H1 (cell line): ENCODE measurements around the gene PIM2. TPM values are rescaled to one million over a fixed set of nuclear protein-coding genes. Genes with fewer than 3 reads are reported as not detected.

Experiments
- CTCF ChIA-PET: fragments of 300-600 bp; sonication (Branson Sonifier 250); formaldehyde crosslinking; loops from one replicate; lab custom pipeline; 2021; ENCODE audit not compliant: partially characterized antibody; lab: Charles Lee
- POLR2A ChIA-PET: fragments of 300-600 bp; sonication (Branson Sonifier 250); formaldehyde crosslinking; loops from one replicate; lab custom pipeline; 2021; ENCODE audit warnings: inconsistent platforms; ENCODE audit not compliant: partially characterized antibody; lab: Charles Lee
- DNase-seq, 2 experiments: peaks; one replicate each; pipeline versions ENCODE4 v3.0.0 to v3.0.0-alpha.2; 2010 to 2022; ENCODE audit warnings: low spot score in 2 of 2, low read depth in 1 of 2, mixed read lengths in 1 of 2
- FAIRE-seq: peaks from 2 replicates; lab custom pipeline; 2011; peaks lifted over from hg19 to GRCh38; lab: Jason Lieb, UNC
- H2AFZ ChIP-seq: 2 replicates; pipeline ENCODE4 v1.8.1; 2012; ENCODE audit warnings: low read length, inconsistent platforms
- H2AK5ac ChIP-seq: 2 replicates; pipeline ENCODE4 v1.6.1; 2013; ENCODE audit warnings: low read depth, low read length
- H2BK120ac ChIP-seq: replicated peaks from 2 replicates; pipeline ENCODE3; 2013; ENCODE audit warnings: low read depth, low read length, inconsistent platforms
- H2BK12ac ChIP-seq: 2 replicates; pipeline ENCODE4 v1.6.1; 2013; ENCODE audit warnings: low read depth, low read length
- H2BK15ac ChIP-seq: 2 replicates; pipeline ENCODE4 v1.6.1; 2013; ENCODE audit warnings: low read length
- H2BK20ac ChIP-seq: 2 replicates; pipeline ENCODE4 v1.6.1; 2013; ENCODE audit warnings: low read length
- H2BK5ac ChIP-seq: 2 replicates; pipeline ENCODE4 v1.6.1; 2013; ENCODE audit warnings: low read depth, low read length
- H3K14ac ChIP-seq: 2 replicates; pipeline ENCODE4 v1.6.1; 2013; ENCODE audit warnings: inconsistent platforms; ENCODE audit not compliant: insufficient read length
- H3K18ac ChIP-seq: 2 replicates; pipeline ENCODE4 v1.6.1; 2013; ENCODE audit warnings: low read length; ENCODE audit errors: extremely low read depth
- H3K23ac ChIP-seq: 2 replicates; pipeline ENCODE4 v1.6.1; 2013; ENCODE audit warnings: inconsistent platforms; ENCODE audit not compliant: insufficient read length
- H3K23me2 ChIP-seq: 2 replicates; pipeline ENCODE4 v1.6.1; 2013; ENCODE audit warnings: low read depth, low read length
- H3K27ac ChIP-seq: 2 replicates; pipeline ENCODE4 v1.6.1; 2011; ENCODE audit warnings: low read depth, low read length, inconsistent platforms
- H3K27me3 ChIP-seq, 4 experiments: replicated peaks in 1 of 4; 1 replicate in 1 of 4; 2 replicates in 3 of 4; pipeline versions ENCODE4 v1.6.1 to v1.8.1; 2011 to 2013; ENCODE audit warnings: low read length in 3 of 4, mild to moderate bottlenecking in 3 of 4, inconsistent platforms in 2 of 4, mixed read lengths in 2 of 4, moderate library complexity in 1 of 4; ENCODE audit not compliant: control insufficient read depth in 3 of 4, insufficient read depth in 3 of 4; ENCODE audit errors: extremely low read depth in 1 of 4
- H3K36me3 ChIP-seq, 4 experiments: 2 replicates each; pipeline versions ENCODE4 v1.6.1 to v1.8.1; 2011 to 2013; ENCODE audit warnings: mild to moderate bottlenecking in 4 of 4, low read length in 3 of 4, moderate library complexity in 2 of 4, control low read depth in 1 of 4, inconsistent platforms in 1 of 4; ENCODE audit not compliant: insufficient read depth in 4 of 4, control insufficient read depth in 2 of 4
- H3K4ac ChIP-seq: replicated peaks from 2 replicates; pipeline ENCODE3; 2013; ENCODE audit warnings: low read length, low read depth, mixed read lengths, inconsistent platforms; ENCODE audit not compliant: insufficient read length
- H3K4me1 ChIP-seq, 4 experiments: replicated peaks in 1 of 4; 1 replicate in 1 of 4; 2 replicates in 3 of 4; pipeline versions ENCODE4 v1.6.1 to v1.8.1; 2011 to 2013; ENCODE audit warnings: low read length in 3 of 4, inconsistent platforms in 2 of 4, mixed read lengths in 1 of 4; ENCODE audit not compliant: insufficient read depth in 4 of 4, control insufficient read depth in 3 of 4
- H3K4me2 ChIP-seq, 2 experiments: 2 replicates each; pipeline versions ENCODE4 v1.6.1 to v1.8.1; 2011 to 2013; ENCODE audit warnings: low read depth in 2 of 2, low read length in 2 of 2, control low read depth in 1 of 2, inconsistent platforms in 1 of 2, mild to moderate bottlenecking in 1 of 2; ENCODE audit not compliant: insufficient read depth in 1 of 2
- H3K4me3 ChIP-seq, 4 experiments: fragments of 200-600, 300-600 bp in 1 of 4; sonication (generic), shearing (Covaris generic), sonication (Bioruptor Twin) in 1 of 4; 2 replicates each; pipeline versions ENCODE4 v1.5.1 to v1.8.1; 2011 to 2016; ENCODE audit warnings: low read length in 4 of 4, low read depth in 3 of 4, control low read depth in 2 of 4, inconsistent platforms in 2 of 4, mild to moderate bottlenecking in 2 of 4, mixed read lengths in 1 of 4, moderate library complexity in 1 of 4; ENCODE audit not compliant: insufficient read depth in 2 of 4; ENCODE audit errors: extremely low read depth in 1 of 4
- H3K56ac ChIP-seq: replicated peaks from 2 replicates; pipeline ENCODE3; 2013; ENCODE audit warnings: low read depth, mild to moderate bottlenecking, mixed read lengths, low read length, inconsistent platforms; ENCODE audit not compliant: insufficient read length
- H3K79me1 ChIP-seq: 2 replicates; pipeline ENCODE4 v1.6.1; 2013; ENCODE audit warnings: low read depth, low read length, control low read depth
- H3K79me2 ChIP-seq, 2 experiments: 2 replicates each; pipeline versions ENCODE4 v1.6.1 to v1.8.1; 2012 to 2013; ENCODE audit warnings: low read length in 2 of 2, mild to moderate bottlenecking in 2 of 2, inconsistent platforms in 1 of 2; ENCODE audit not compliant: insufficient read depth in 2 of 2, control insufficient read depth in 1 of 2
- H3K9ac ChIP-seq, 4 experiments: replicated peaks in 1 of 4; 1 replicate in 1 of 4; 2 replicates in 3 of 4; pipeline versions ENCODE4 v1.6.1 to v1.8.1; 2011 to 2013; ENCODE audit warnings: low read depth in 3 of 4, low read length in 3 of 4, control low read depth in 2 of 4, mild to moderate bottlenecking in 2 of 4, moderate library complexity in 2 of 4, inconsistent platforms in 1 of 4; ENCODE audit errors: extremely low read depth in 1 of 4
- H3K9me3 ChIP-seq, 2 experiments: 2 replicates each; pipeline versions ENCODE4 v1.6.1 to v1.8.1; 2012 to 2013; ENCODE audit warnings: mild to moderate bottlenecking in 2 of 2, moderate library complexity in 2 of 2, control low read depth in 1 of 2, inconsistent platforms in 1 of 2, low read depth in 1 of 2, low read length in 1 of 2, mixed read lengths in 1 of 2; ENCODE audit not compliant: insufficient read depth in 2 of 2
- H4K20me1 ChIP-seq, 2 experiments: replicated peaks in 1 of 2; 2 replicates each; pipeline versions ENCODE3 to v1.8.1; 2011 to 2013; ENCODE audit warnings: inconsistent platforms in 2 of 2, low read length in 2 of 2, mild to moderate bottlenecking in 1 of 2; ENCODE audit not compliant: insufficient read depth in 2 of 2, control insufficient read depth in 1 of 2
- H4K5ac ChIP-seq: 2 replicates; pipeline ENCODE4 v1.6.1; 2013; ENCODE audit warnings: low read length, low read depth, mixed read lengths, inconsistent platforms; ENCODE audit not compliant: insufficient read length
- H4K8ac ChIP-seq: 2 replicates; pipeline ENCODE4 v1.8.0; 2013; ENCODE audit warnings: mild to moderate bottlenecking, moderate library complexity, low read length, inconsistent platforms; ENCODE audit not compliant: insufficient read depth; ENCODE audit errors: extremely low read depth
- H4K91ac ChIP-seq: replicated peaks from 2 replicates; pipeline ENCODE3; 2013; ENCODE audit warnings: low read length, mixed read lengths, inconsistent platforms; ENCODE audit not compliant: insufficient read length
- CTCF ChIP-seq, 3 experiments: IDR thresholded peaks; 1 replicate in 2 of 3; 2 replicates in 1 of 3; pipeline versions ENCODE4 v1.5.1 to v1.6.1; 2011; ENCODE audit warnings: low read length in 3 of 3, mild to moderate bottlenecking in 3 of 3, inconsistent platforms in 2 of 3, low read depth in 1 of 3, moderate library complexity in 1 of 3; ENCODE audit not compliant: insufficient read depth in 1 of 3; ENCODE audit errors: control extremely low read depth in 1 of 3
- HDAC2 ChIP-seq, 2 experiments: fragments of 300-600 bp in 1 of 2; sonication (generic) in 1 of 2; IDR thresholded peaks; 2 replicates each; pipeline ENCODE4 v1.6.1; 2011 to 2012; ENCODE audit warnings: low read depth in 2 of 2, low read length in 2 of 2, mild to moderate bottlenecking in 2 of 2, moderate library complexity in 2 of 2, borderline replicate concordance in 1 of 2, inconsistent platforms in 1 of 2
- RAD21 ChIP-seq, 2 experiments: IDR thresholded peaks in 1 of 2; conservative IDR thresholded peaks in 1 of 2; 2 replicates each; pipeline ENCODE4 v1.6.1; 2011; ENCODE audit warnings: low read depth in 2 of 2, low read length in 2 of 2, improper control_type of control experiment in 1 of 2, inconsistent platforms in 1 of 2, mild to moderate bottlenecking in 1 of 2, moderate library complexity in 1 of 2
- RFX5 ChIP-seq: IDR thresholded peaks from 2 replicates; pipeline ENCODE4 v1.6.1; 2011; ENCODE audit warnings: low read depth, low read length, improper control_type of control experiment, borderline replicate concordance
- WGBS, 2 experiments: shearing (Covaris generic) in 1 of 2; methylation state at CpG; one replicate each; pipeline versions ENCODE4 v1.1.6 to v1.1.7; 2013 to 2015; ENCODE audit warnings: low lambda C conversion rate in 2 of 2, mixed read lengths in 2 of 2, inconsistent platforms in 1 of 2, low coverage in 1 of 2, missing lambda C conversion rate in 1 of 2; ENCODE audit not compliant: insufficient replicate concordance in 2 of 2, insufficient coverage in 1 of 2, insufficient read length in 1 of 2; ENCODE audit errors: extremely low coverage in 1 of 2, missing lambda C conversion rate in 1 of 2; 5-methylcytosine and 5-hydroxymethylcytosine counted together
- polyA plus RNA-seq, 7 experiments: library from polyadenylated mRNA; depleted of rRNA in 3 of 7; stranded (reverse) in 5 of 7; unstranded in 2 of 7; fragments of >200 nt in 5 of 7; fragments of 200-250 nt in 2 of 7; gene quantifications; 1 replicate in 5 of 7; 2 replicates in 1 of 7; 4 replicates in 1 of 7; pipeline versions ENCODE4 v1.2.1 to v1.2.3, GENCODE V29; 2011 to 2013; ENCODE audit warnings: missing spikeins in 2 of 7, mixed read lengths in 2 of 7
- total RNA-seq: library from RNA; stranded (reverse); fragmentation: NEBNext Ultra II Directional; extraction: Animal tissue kit (Norgen Biotek cat#: 25700); gene quantifications from 2 replicates; pipeline ENCODE4 v1.2.1, GENCODE V29; 2021

Gene PIM2
- total and polyA plus RNA-seq, 2 of the 8 experiments (the other 6 are each of a cell fraction or from before 2014, with no cell fraction given), result 180 to 203 TPM

GRCh38 chrX:48945517-48946348 lies 26.9 kb upstream of the PIM2 start:
- Histone ChIP-seq H3K27me3 (no peaks in the 10 kb centered on the region), H4K20me1 (peaks cover 0 to 15% of the 10 kb centered on the region in 2 experiments)
- CTCF ChIA-PET, result interaction anchor here (0.6 to 1.9 kb wide), 12 partner anchors 8 to 339 kb away, joined by 3 to 12 read pairs (median 3); no protein-coding TSS in a partner anchor

More at GRCh38 chrX:48945517-48946348, 26.9 kb upstream of the PIM2 start:
- H3K9ac ChIP-seq, result no peak overlapping the region
- 69% methylated on average over 7 of the region's 8 CpGs; no CpG with 5 or more reads in 1 of the 2 experiments for WGBS, 2 experiments
- no peak overlapping the region for H3K14ac ChIP-seq
- H2AK5ac ChIP-seq, result no peak overlapping the region
- no peak overlapping the region for H3K4me2 ChIP-seq
- POLR2A ChIA-PET, result interaction anchor here (1.0 to 1.7 kb wide), 8 partner anchors 12 to 36 kb away, joined by 3 to 15 read pairs (median 4); partner anchors contain the start of genes OTUD5 and SLC35A2
- no peak overlapping the region for H3K18ac ChIP-seq
- no peak overlapping the region for H3K56ac ChIP-seq
- H3K79me2 ChIP-seq, result peaks cover 0 to 47% of the 10 kb centered on the region in 2 experiments; a peak in 2 of 4 replicates
- H4K5ac ChIP-seq, result no peak overlapping the region
- TF ChIP-seq RFX5, result peak; percentile 58
- TF ChIP-seq HDAC2 (IDR thresholded peaks at IDR 0.05; ENCODE audit: borderline replicate concordance in 1 of 2, low read depth in 2 of 2, low read length in 2 of 2), result no peak
- TF ChIP-seq CTCF (IDR thresholded peaks at IDR 0.05; ENCODE audit: control extremely low read depth in 1 of 3, insufficient read depth in 1 of 3, low read depth in 1 of 3, low read length in 3 of 3), result peak; percentile 69 to 81 (median 78)
- peak; percentile 69 to 81 for TF ChIP-seq RAD21 (IDR thresholded peaks at IDR 0.05 in 1 of 2, conservative IDR thresholded peaks at IDR 0.05 in 1 of 2; ENCODE audit: low read depth in 2 of 2, low read length in 2 of 2)
- no peak overlapping the region for H3K4me3 ChIP-seq
- no peak overlapping the region for H2BK15ac ChIP-seq
- no peaks in the 10 kb centered on the region; the same call in 1 of the 2 replicates for H3K23me2 ChIP-seq
- no peak overlapping the region for H2BK20ac ChIP-seq
- no peak overlapping the region for H2BK12ac ChIP-seq
- no peak overlapping the region for H4K91ac ChIP-seq
- no peak overlapping the region for H3K27ac ChIP-seq
- DNase-seq (peak in 1 of 2 experiments; percentile 47), FAIRE-seq (peak; percentile 96)
- no peaks in the 10 kb centered on the region for H3K79me1 ChIP-seq
- H3K4me1 ChIP-seq, result 0 out of 7 replicates have a peak, but pooled peaks cover 0 to 2% (median 0%) of the 10 kb centered on the region in 4 experiments
- H2BK5ac ChIP-seq, result no peak overlapping the region
- no peaks in the 10 kb centered on the region for H3K9me3 ChIP-seq
- H4K8ac ChIP-seq, result no peak overlapping the region
- no peak overlapping the region for H2AFZ ChIP-seq
- H2BK120ac ChIP-seq, result no peak overlapping the region
- no peak overlapping the region for H3K23ac ChIP-seq
- H3K4ac ChIP-seq, result no peak overlapping the region
- peaks cover 0 to 6% (median 0%) of the 10 kb centered on the region in 4 experiments; a peak in 3 of 8 replicates for H3K36me3 ChIP-seq
